Common myeloid progenitor, CD34-positive (primary cell): ENCODE results near the gene PDCD10.

Experiments used
- CTCF ChIA-PET: fragments of 350-600 bp; sonication (Branson Sonifier 250); formaldehyde crosslinking; loops from one replicate; lab custom pipeline; 2021; ENCODE audit warnings: antibody characterized with exemption; lab: Charles Lee
- POLR2A ChIA-PET: fragments of 350-600 bp; sonication (Branson Sonifier 250); formaldehyde crosslinking; loops from one replicate; lab custom pipeline; 2021; ENCODE audit warnings: antibody characterized with exemption; lab: Charles Lee
- DNase-seq, 3 donors: peaks; one replicate each; pipeline versions ENCODE4 v3.0.0 to v3.0.0-alpha.2; 2013
- H3K27ac ChIP-seq, 2 experiments: 1 replicate in 1 of 2; 2 replicates in 1 of 2; pipeline ENCODE4 v1.7.0; 2013; ENCODE audit warnings: inconsistent platforms in 2 of 2, low read length in 2 of 2, mild to moderate bottlenecking in 2 of 2, low read depth in 1 of 2, moderate library complexity in 1 of 2; ENCODE audit not compliant: severe bottlenecking in 2 of 2, insufficient read depth in 1 of 2, poor library complexity in 1 of 2
- H3K27me3 ChIP-seq, 5 experiments: replicated peaks in 2 of 5; 1 replicate in 3 of 5; 2 replicates in 2 of 5; pipeline versions ENCODE4 v1.6.1 to v1.7.0; 2013; ENCODE audit warnings: low read length in 4 of 5, mild to moderate bottlenecking in 2 of 5, moderate library complexity in 2 of 5, inconsistent platforms in 1 of 5; ENCODE audit not compliant: insufficient read depth in 5 of 5, control insufficient read depth in 4 of 5
- H3K36me3 ChIP-seq, 4 experiments: 1 replicate in 2 of 4; 2 replicates in 2 of 4; pipeline versions ENCODE4 v1.6.1 to v1.7.0; 2013; ENCODE audit warnings: low read length in 3 of 4, control low read depth in 1 of 4, mild to moderate bottlenecking in 1 of 4; ENCODE audit not compliant: control insufficient read depth in 4 of 4, insufficient read depth in 4 of 4
- H3K4me1 ChIP-seq, 4 experiments: 1 replicate in 3 of 4; 2 replicates in 1 of 4; pipeline versions ENCODE4 v1.6.1 to v1.7.1; 2013; ENCODE audit warnings: low read length in 3 of 4, mild to moderate bottlenecking in 3 of 4, control low read depth in 1 of 4, inconsistent platforms in 1 of 4, moderate library complexity in 1 of 4; ENCODE audit not compliant: control insufficient read depth in 4 of 4, insufficient read depth in 4 of 4; ENCODE audit errors: control extremely low read depth in 1 of 4
- H3K4me3 ChIP-seq, 7 experiments: 1 replicate in 4 of 7; 2 replicates in 3 of 7; pipeline versions ENCODE4 v1.5.1 to v1.7.0; 2013; ENCODE audit warnings: mild to moderate bottlenecking in 7 of 7, low read length in 6 of 7, moderate library complexity in 6 of 7, inconsistent platforms in 2 of 7, low read depth in 2 of 7, control low read depth in 1 of 7; ENCODE audit not compliant: insufficient read depth in 4 of 7, control insufficient read depth in 1 of 7; ENCODE audit errors: extremely low read depth in 1 of 7
- H3K9me3 ChIP-seq, 5 experiments: 1 replicate in 4 of 5; 2 replicates in 1 of 5; pipeline versions ENCODE4 v1.6.1 to v1.7.1; 2013; ENCODE audit warnings: low read length in 4 of 5, mild to moderate bottlenecking in 2 of 5, inconsistent platforms in 1 of 5, low read depth in 1 of 5, moderate library complexity in 1 of 5; ENCODE audit not compliant: control insufficient read depth in 4 of 5, insufficient read depth in 2 of 5; ENCODE audit errors: control extremely low read depth in 1 of 5
- WGBS: methylation state at CpG from one replicate; pipeline ENCODE4 v1.1.5; 2013; ENCODE audit not compliant: insufficient coverage; 5-methylcytosine and 5-hydroxymethylcytosine counted together

The PDCD10 gene

GRCh38 chr3:167653760-167654159 lies 80.9 kb downstream of the PDCD10 start, which contains the start of gene WDR49:
Gene WDR49 (minus strand): TSS chr3:167653942. CDS start chr3:167653425, 517 bp downstream.
- CTCF ChIA-PET, result interaction anchor here (1.1 to 1.3 kb wide), 2 partner anchors 31 to 158 kb away, joined by 3 read pairs; no protein-coding TSS in a partner anchor
- Histone ChIP-seq H3K36me3 (peaks cover 0 to 2% (median 0%) of the 10 kb centered on the region in 4 experiments), H3K27ac (peak within 1 kb of the TSS; percentile 61 to 73), H3K9me3 (no peaks in the 10 kb centered on the region), H3K4me3 (peak within 1 kb of the TSS in 5 of 7 experiments; percentile 39 to 78 (median 71)), H3K4me1 (peaks cover 15 to 48% (median 22%) of the 10 kb centered on the region in 4 experiments), H3K27me3 (no peaks in the 10 kb centered on the region)
- no CpG with 5 or more reads among the region's 1 CpG for WGBS
- DNase-seq, result peak; percentile 49 to 86 (median 84)
- POLR2A ChIA-PET, result no interaction called here

GRCh38 chr3:167653155-167653554 lies 81.5 kb downstream of the PDCD10 start:
- no peaks in the 10 kb centered on the region for H3K27me3 ChIP-seq
- peaks cover 15 to 48% (median 22%) of the 10 kb centered on the region in 4 experiments for H3K4me1 ChIP-seq
- no peaks in the 10 kb centered on the region for H3K9me3 ChIP-seq
- DNase-seq, result peak in 2 of 3 donors; percentile 6 to 15
- H3K27ac ChIP-seq, result peak overlapping the region; percentile 61 to 73
- POLR2A ChIA-PET, result no interaction called here
- peaks cover 0 to 2% (median under 1%) of the 10 kb centered on the region in 4 experiments for H3K36me3 ChIP-seq
- WGBS, result 75% methylated on average over 1 of the region's 1 CpG
- H3K4me3 ChIP-seq, result peak overlapping the region in 5 of 7 experiments; percentile 39 to 78 (median 71)
- CTCF ChIA-PET, result interaction anchor here (1.3 kb wide), 1 partner anchor 157 kb away, joined by 3 read pairs; no protein-coding TSS in a partner anchor

- CTCF ChIA-PET, result no interaction called here
- H3K9me3 ChIP-seq, result no peaks in the 10 kb centered on the region
- DNase-seq, result no peak
- no CpG with 5 or more reads among the region's 1 CpG for WGBS
- peaks cover 0 to 9% (median 4%) of the 10 kb centered on the region in 4 experiments for H3K36me3 ChIP-seq
- H3K4me3 ChIP-seq, result peak overlapping the region in 3 of 7 experiments; percentile 5 to 73 (median 6)
- no peak overlapping the region for H3K27ac ChIP-seq
- H3K4me1 ChIP-seq, result peaks cover 15 to 43% (median 22%) of the 10 kb centered on the region in 4 experiments
- no peaks in the 10 kb centered on the region for H3K27me3 ChIP-seq
- POLR2A ChIA-PET, result no interaction called here
Observed at GRCh38 chr3:167651826-167652225, 82.9 kb downstream of the PDCD10 start.

- WGBS, result no CpG with 5 or more reads among the region's 2 CpGs
Observed at GRCh38 chr3:167650459-167650858, 84.2 kb downstream of the PDCD10 start.

GRCh38 chr3:167649746-167650145 lies 84.9 kb downstream of the PDCD10 start:
- POLR2A ChIA-PET, result no interaction called here
- WGBS, result 83% methylated on average over 1 of the region's 1 CpG
- DNase-seq, result no peak
- CTCF ChIA-PET, result no interaction called here
- Histone ChIP-seq H3K36me3 (peaks cover 0 to 15% (median 7%) of the 10 kb centered on the region in 4 experiments), H3K27ac (no peak overlapping the region), H3K4me3 (no peak overlapping the region), H3K4me1 (peaks cover 15 to 43% (median 22%) of the 10 kb centered on the region in 4 experiments), H3K27me3 (no peaks in the 10 kb centered on the region), H3K9me3 (peaks cover 0 to 3% (median 0%) of the 10 kb centered on the region in 5 experiments)

More at GRCh38 chr3:167650459-167650858, 84.2 kb downstream of the PDCD10 start:
- peak overlapping the region in 4 of 7 experiments; percentile 4 to 73 (median 20) for H3K4me3 ChIP-seq
- ChIA-PET CTCF (no interaction called here), POLR2A (no interaction called here)
- H3K27me3 ChIP-seq, result no peaks in the 10 kb centered on the region
- H3K36me3 ChIP-seq, result peaks cover 0 to 15% (median 7%) of the 10 kb centered on the region in 4 experiments
- H3K9me3 ChIP-seq, result peaks cover 0 to 3% (median 0%) of the 10 kb centered on the region in 5 experiments
- peaks cover 15 to 43% (median 22%) of the 10 kb centered on the region in 4 experiments for H3K4me1 ChIP-seq
- peak in 2 of 3 donors; percentile 31 to 38 for DNase-seq
- no peak overlapping the region for H3K27ac ChIP-seq

- CTCF ChIA-PET, result no interaction called here
- no peak for DNase-seq
- H3K9me3 ChIP-seq, result peaks cover 0 to 8% (median 2%) of the 10 kb centered on the region in 5 experiments
- peaks cover 0 to 18% (median 11%) of the 10 kb centered on the region in 4 experiments for H3K36me3 ChIP-seq
- H3K27me3 ChIP-seq, result no peaks in the 10 kb centered on the region
- H3K4me1 ChIP-seq, result no peaks in the 10 kb centered on the region
- no peak overlapping the region for H3K4me3 ChIP-seq
- H3K27ac ChIP-seq, result no peak overlapping the region
- POLR2A ChIA-PET, result no interaction called here
- WGBS, result no CpG with 5 or more reads among the region's 1 CpG
Observed at GRCh38 chr3:167644611-167645010, 90.1 kb downstream of the PDCD10 start.
